HG03103 (cell line): Measurements from ENCODE around the gene INAFM2.

Experiments used
- ATAC-seq: cut with Tn5 transposase; IDR thresholded peaks from one replicate; pipeline ENCODE4 v1.9.1; 2021; ENCODE audit warnings: low read depth; ENCODE audit not compliant: unreplicated experiment

INAFM2 gene

DNA sequence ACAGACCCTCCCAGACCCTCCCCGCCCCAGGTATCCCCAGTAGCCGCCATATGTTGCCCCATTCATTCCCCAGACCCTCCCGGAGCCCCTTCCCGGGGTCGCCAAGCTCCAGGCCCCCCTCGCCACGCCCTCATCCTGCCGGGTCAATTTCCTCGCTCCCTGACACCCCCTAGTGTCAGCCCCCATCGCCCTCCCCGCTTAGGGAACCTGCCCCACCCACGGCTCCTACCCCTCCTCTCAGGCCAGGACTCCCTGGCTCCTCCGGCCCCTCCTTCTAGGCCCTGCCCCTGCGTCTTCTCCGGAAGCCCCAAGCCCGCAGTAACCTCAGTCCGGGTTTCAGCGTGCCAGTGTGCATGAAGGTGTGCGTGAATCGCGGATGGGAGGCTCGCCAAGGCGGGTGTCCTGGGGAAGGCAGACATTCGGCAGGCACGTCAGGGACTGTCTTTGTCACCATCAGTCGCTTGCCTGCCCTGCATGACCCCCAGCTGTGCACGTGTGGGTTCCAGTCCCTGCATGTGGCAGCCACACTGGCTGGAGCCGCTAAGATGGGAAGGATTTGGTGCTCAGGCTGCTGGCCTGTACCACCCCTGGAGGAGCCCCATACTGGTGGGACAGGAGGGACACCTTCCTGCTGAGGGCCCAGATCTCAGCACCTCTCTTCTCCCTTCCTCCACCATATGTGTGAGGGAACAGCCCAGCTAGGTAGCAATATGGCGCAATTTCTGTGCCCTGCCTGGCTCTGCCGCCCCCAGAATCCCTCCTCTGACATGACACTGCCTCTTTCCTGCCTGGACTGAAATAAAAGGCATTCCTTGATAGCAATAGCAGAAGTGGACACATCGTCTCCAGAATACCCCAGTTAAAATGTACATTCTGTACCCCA, 35.2 kb downstream of the INAFM2 start:
- ATAC-seq = peak; percentile 30

DNA sequence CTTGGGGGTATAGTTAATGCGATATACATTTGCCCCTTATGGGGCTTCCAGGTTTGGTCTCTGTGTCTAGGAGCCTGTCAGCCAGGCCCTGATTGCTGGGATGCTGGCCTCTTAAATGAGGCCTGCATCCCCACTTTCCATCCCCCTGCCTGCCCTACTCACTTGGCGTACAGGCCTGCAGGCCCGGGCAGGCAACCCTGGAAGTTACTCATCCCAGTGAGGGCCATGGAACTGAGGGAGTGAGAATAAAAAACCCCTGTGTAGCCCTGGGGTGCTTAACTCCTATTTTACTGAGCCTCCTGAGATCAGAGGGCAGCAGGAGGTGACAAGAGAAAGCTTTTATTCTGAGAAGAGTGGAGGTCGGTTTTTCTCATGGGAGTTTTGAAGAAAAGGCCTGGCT, 36.5 kb downstream of the INAFM2 start:
- no peak for ATAC-seq

DNA sequence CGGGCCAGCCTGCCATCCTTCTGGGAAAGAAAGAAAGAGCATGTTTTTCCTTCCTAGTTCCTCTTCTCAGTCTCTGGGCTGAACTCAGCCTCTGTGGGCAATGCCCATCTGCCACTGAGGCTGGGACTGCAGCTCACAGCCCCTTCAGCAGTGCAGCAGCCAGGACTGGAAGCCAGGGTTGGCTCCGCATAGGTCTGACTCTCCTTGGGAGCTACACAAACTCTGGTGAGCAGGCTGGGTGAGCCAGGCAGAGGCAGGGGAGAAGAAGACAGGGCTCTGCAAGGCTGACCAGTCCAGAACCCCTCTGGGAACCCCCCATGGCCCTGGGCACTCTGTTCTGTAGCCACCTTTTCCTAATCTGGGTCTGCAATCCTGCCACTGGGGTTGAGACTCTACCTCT, 38.1 kb downstream of the INAFM2 start:
- no peak for ATAC-seq

DNA sequence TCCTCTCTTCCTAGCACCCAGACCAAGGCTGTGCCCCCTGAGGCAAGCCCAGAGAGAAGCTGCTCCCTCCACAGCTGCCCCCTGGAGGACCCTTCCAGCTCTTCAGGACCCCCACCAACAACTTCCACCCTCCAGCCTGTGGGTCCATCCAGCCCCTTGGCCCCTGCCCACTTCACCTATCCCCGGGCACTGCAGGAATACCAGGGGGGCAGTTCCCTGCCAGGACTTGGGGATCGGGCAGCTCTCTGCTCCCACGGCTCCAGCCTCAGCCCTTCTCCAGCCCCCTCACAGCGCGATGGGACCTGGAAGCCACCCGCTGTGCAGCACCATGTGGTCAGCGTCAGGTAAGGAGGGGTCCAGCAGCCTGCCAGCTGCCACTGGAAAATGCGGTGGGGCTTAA, 40.1 kb downstream of the INAFM2 start:
- ATAC-seq = no peak

DNA sequence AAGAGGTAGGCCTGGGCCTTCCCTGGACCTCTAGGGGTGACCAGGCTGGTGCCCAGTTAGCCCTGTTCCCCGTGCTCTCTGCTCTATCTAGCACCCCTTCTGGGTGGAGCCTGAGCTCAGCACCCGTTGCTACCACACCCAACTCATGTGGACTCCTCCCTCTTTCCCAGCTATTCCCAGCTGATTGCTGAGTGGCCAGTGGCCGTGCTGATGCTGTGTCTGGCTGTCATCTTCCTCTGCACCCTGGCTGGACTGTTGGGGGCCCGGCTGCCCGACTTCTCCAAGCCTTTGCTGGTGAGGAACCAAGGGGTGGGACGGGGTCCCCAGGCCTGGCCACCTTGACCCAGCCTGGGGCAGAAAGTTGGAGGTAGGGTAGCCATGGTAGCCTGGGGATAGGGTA, 40.8 kb downstream of the INAFM2 start:
- ATAC-seq = no peak

DNA sequence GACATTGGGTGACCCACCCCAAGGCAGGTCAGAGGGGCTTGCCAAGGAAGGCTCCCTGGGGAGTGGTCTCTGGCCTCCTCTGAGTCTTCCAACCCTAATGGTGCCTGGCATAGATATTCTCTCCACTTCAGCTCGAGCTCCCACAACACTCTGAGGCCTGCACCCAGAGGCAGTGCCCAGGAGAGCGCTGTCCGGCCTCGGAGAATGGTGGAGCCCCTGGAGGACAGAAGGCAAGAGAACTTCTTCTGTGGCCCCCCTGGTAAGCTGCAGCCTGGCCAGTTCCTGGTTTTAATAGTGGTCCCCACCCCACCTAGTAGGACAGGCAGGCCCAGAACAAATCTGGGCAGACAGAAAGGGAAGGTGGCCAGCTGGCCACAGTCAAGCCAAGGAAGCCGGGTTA, 41.5 kb downstream of the INAFM2 start:
- ATAC-seq = no peak

DNA sequence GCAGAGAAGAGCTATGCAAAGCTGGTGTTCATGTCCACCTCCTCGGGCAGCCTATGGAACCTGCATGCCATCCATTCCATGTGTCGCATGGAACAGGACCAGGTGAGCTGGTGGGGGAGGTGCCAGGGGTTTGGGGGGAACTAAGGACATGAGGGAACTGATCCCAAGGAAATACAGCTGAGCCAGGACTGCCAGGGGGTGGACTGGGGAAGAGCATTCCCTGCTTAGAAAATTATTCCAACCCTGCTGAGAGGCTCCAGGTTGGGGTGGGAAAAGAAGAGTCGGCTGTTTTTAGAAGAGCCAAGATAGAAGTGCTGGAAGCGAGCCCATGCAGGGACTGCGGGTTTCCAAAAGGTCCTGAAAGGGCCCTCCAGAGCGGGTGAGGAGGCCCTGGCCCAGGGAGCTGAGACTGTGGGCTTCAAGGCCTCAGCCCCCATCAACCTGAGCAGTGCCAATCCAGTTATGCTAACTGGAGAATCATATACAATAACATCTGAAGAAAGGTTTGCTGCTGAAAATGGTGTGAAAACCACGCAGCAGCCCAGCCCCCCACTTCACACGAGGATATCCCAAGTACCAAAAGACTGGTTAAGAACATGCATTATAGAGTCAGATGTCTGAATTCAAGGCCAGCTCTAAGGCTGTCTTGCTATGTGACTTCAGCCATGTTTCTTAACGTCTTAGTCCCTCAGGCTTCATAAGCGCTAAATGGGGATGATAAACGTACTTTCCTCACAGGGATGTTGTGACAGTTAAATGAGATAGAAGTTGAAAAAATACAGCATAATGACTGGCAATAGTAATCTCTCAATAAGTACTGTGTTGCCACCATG, 42.3 kb downstream of the INAFM2 start:
- no peak for ATAC-seq

- ATAC-seq = no peak
These were observed 43.2 kb downstream of the INAFM2 start for GRCh38 chr15:40366457-40367370.

- ATAC-seq = no peak
These were observed 43.8 kb downstream of the INAFM2 start for GRCh38 chr15:40367371-40367685.

GRCh38 chr15:40367686-40368611, 44.5 kb downstream of the INAFM2 start:
- ATAC-seq = peak; percentile 70

DNA sequence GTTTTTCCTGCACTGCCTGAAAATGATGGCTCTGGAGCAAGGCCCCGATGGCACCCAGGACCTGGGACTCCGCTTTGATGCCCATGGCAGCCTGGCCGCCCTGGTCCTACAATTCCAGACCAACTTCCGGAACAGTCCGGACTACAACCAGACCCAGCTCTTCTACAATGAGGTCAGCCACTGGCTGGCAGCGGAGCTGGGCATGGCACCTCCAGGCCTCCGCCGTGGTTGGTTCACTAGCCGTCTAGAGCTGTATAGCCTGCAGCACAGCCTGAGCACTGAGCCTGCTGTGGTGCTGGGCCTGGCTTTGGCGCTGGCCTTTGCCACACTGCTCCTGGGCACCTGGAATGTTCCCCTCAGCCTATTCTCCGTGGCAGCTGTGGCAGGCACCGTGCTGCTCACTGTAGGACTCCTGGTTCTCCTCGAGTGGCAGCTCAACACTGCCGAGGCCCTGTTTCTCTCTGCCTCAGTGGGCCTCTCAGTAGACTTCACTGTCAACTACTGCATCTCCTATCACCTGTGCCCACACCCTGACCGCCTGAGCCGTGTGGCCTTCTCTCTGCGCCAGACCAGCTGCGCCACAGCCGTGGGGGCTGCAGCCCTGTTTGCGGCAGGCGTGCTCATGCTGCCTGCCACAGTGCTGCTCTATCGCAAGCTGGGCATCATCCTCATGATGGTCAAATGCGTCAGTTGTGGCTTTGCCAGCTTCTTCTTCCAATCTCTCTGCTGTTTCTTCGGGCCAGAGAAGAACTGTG, 45.4 kb downstream of the INAFM2 start:
- no peak for ATAC-seq

GRCh38 chr15:40369474-40369869, 46.0 kb downstream of the INAFM2 start:
- no peak for ATAC-seq

GRCh38 chr15:40369971-40370370, 46.5 kb downstream of the INAFM2 start:
- no peak for ATAC-seq

DNA sequence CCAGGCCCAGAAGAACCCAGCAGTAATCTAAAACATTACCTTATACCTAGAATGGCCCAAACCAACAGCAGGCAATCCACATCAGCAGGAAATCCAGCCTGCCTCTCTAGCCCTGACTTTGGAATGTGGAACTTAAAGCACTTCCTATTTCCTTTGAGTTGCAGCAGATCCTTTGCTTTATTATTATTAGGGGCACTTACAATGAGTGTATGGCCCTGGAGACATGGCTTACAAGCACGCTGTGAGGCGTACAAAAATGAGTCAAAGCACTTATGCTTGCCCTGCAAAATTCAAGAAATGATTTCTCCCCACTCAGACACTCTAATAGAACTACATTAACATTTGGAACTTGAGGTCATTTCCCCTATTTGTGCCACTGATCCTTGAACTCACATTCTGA, 49.5 kb downstream of the INAFM2 start:
- ATAC-seq = no peak
